Lung (tissue), 12 donors: ENCODE data around the gene MDP1. TPM values are rescaled to one million over a fixed set of nuclear protein-coding genes. Genes with fewer than 3 reads are reported as not detected.

Experiments
- ATAC-seq: fragments of 200-7000 bp; cut with Tn5 transposase; one replicate; pipeline ENCODE4 v1.9.1; 2020; ENCODE audit warnings: moderate number of reproducible peaks; ENCODE audit not compliant: insufficient read depth, low FRiP score
- DNase-seq, 3 donors: peaks; one replicate each; pipeline ENCODE4 v3.0.0-alpha.2; 2013 to 2017
- H3K27ac ChIP-seq, 2 donors: one replicate each; pipeline ENCODE4 v1.5.1; 2013; ENCODE audit warnings: mild to moderate bottlenecking in 2 of 2, moderate library complexity in 2 of 2, control low read depth in 1 of 2, inconsistent platforms in 1 of 2, low read depth in 1 of 2, low read length in 1 of 2
- H3K27me3 ChIP-seq, 3 donors: one replicate each; pipeline ENCODE4 v1.5.1; 2013; ENCODE audit warnings: low read length in 2 of 3; ENCODE audit not compliant: control insufficient read depth in 3 of 3, insufficient read depth in 3 of 3
- H3K36me3 ChIP-seq, 4 donors: one replicate each; pipeline ENCODE4 v1.5.1; 2013; ENCODE audit warnings: low read length in 4 of 4, mild to moderate bottlenecking in 1 of 4, moderate library complexity in 1 of 4; ENCODE audit not compliant: control insufficient read depth in 4 of 4, insufficient read depth in 4 of 4
- H3K4me1 ChIP-seq, 5 donors: one replicate each; pipeline ENCODE4 v1.5.1; 2013; ENCODE audit warnings: low read length in 5 of 5, mild to moderate bottlenecking in 2 of 5, moderate library complexity in 1 of 5; ENCODE audit not compliant: control insufficient read depth in 5 of 5, insufficient read depth in 5 of 5
- H3K4me3 ChIP-seq: one replicate; pipeline ENCODE4 v1.5.1; 2013; ENCODE audit warnings: mild to moderate bottlenecking, control low read depth, moderate library complexity
- H3K9ac ChIP-seq, 2 donors: one replicate each; pipeline ENCODE4 v1.5.1; 2013; ENCODE audit warnings: low read length in 2 of 2, control low read depth in 1 of 2; ENCODE audit not compliant: insufficient read depth in 1 of 2
- H3K9me3 ChIP-seq, 4 donors: one replicate each; pipeline ENCODE4 v1.5.1; 2013; ENCODE audit warnings: low read length in 3 of 4, mild to moderate bottlenecking in 1 of 4, moderate library complexity in 1 of 4; ENCODE audit not compliant: control insufficient read depth in 4 of 4, insufficient read depth in 3 of 4
- CTCF ChIP-seq: IDR thresholded peaks from 2 replicates; pipeline ENCODE4 v1.5.1; 2012; ENCODE audit warnings: mild to moderate bottlenecking; ENCODE audit errors: control extremely low read depth, extremely low read depth
- WGBS, 2 donors: extraction: QIAGEN DNeasy Blood & Tissue Kit; methylation state at CpG; one replicate each; pipeline ENCODE4 v1.1.7; 2013; 5-methylcytosine and 5-hydroxymethylcytosine counted together
- polyA plus RNA-seq, 2 donors: library from polyadenylated mRNA; stranded (reverse); fragments of 200-250 nt; gene quantifications; one replicate each; pipeline ENCODE4 v1.2.1, GENCODE V29; 2013
- total RNA-seq, 2 donors: library from RNA; depleted of rRNA in 1 of 2; stranded (reverse); fragments of >200 nt in 1 of 2; gene quantifications; one replicate each; pipeline ENCODE4 v1.2.1, GENCODE V29; 2014 to 2021
- donor health status: control.
- donor health status: control.
- donor health status: Bipolar disorder and iron deficiency.
- donor health status: healthy.
- donor health status: DM: yes; HTN: yes; CAD: no.

The MDP1 gene
- total and polyA plus RNA-seq, 4 donors, result 17.2 to 31.4 (median 22.8) TPM

GRCh38 chr14:24185741-24186140, 30.1 kb downstream of the MDP1 start:
- 92 to 96% methylated on average over 11 of the region's 11 CpGs for WGBS, 2 donors
- H3K4me1 ChIP-seq, result peaks cover 0 to 8% (median 5%) of the 10 kb centered on the region in 5 donors
- ATAC-seq, result no peak
- H3K27me3 ChIP-seq, result no peaks in the 10 kb centered on the region
- no peaks in the 10 kb centered on the region for H3K9me3 ChIP-seq
- no peak overlapping the region for H3K4me3 ChIP-seq
- no peak overlapping the region for H3K27ac ChIP-seq
- TF ChIP-seq CTCF, result no peak
- peaks cover 23 to 54% (median 28%) of the 10 kb centered on the region in 4 donors for H3K36me3 ChIP-seq
- DNase-seq, result no peak
- no peak overlapping the region for H3K9ac ChIP-seq

GRCh38 chr14:24185026-24185425, 30.8 kb downstream of the MDP1 start:
- Histone ChIP-seq H3K9me3 (no peaks in the 10 kb centered on the region), H3K27me3 (no peaks in the 10 kb centered on the region), H3K27ac (no peak overlapping the region), H3K4me1 (peaks cover 0 to 8% (median 5%) of the 10 kb centered on the region in 5 donors), H3K9ac (no peak overlapping the region), H3K36me3 (peaks cover 23 to 59% (median 28%) of the 10 kb centered on the region in 4 donors), H3K4me3 (no peak overlapping the region)
- no peak for TF ChIP-seq CTCF
- DNase-seq (no peak), ATAC-seq (no peak)
- 97% methylated on average over 7 of the region's 7 CpGs for WGBS, 2 donors

GRCh38 chr14:24184104-24184970, 31.5 kb downstream of the MDP1 start:
- Histone ChIP-seq H3K4me1 (peaks cover 0 to 8% (median 5%) of the 10 kb centered on the region in 5 donors), H3K9ac (no peak overlapping the region), H3K27me3 (no peaks in the 10 kb centered on the region), H3K4me3 (no peak overlapping the region), H3K36me3 (peaks cover 23 to 66% (median 28%) of the 10 kb centered on the region in 4 donors), H3K27ac (no peak overlapping the region), H3K9me3 (no peaks in the 10 kb centered on the region)
- 91 to 92% methylated on average over 19 of the region's 19 CpGs for WGBS, 2 donors
- no peak for ATAC-seq
- TF ChIP-seq CTCF, result no peak
- DNase-seq, result no peak
